ENCODE results near the gene PLEKHB2.
"Not testable (repeated sequence)": the region's sequence is repeated elsewhere in the genome, so short reads cannot be mapped to it uniquely, and the experiment has no call there.

PLEKHB2 gene

GRCh38 chr2:131103165-131103564, 2.0 kb upstream of the PLEKHB2 start:
- DNase-seq (ENCODE audit: low read depth) = no peak
- H3K4me3 ChIP-seq (replicated peaks; ENCODE audit: low read depth, low read length) = no peak overlapping the region
- TF ChIP-seq CTCF (IDR thresholded peaks at IDR 0.05; ENCODE audit: low read length, missing control alignments) = no peak

- peak; percentile 83 for DNase-seq (ENCODE audit: low read depth)
- no peak for TF ChIP-seq CTCF (IDR thresholded peaks at IDR 0.05; ENCODE audit: low read length, missing control alignments)
- peak overlapping the region; percentile 97 for H3K4me3 ChIP-seq (replicated peaks; ENCODE audit: low read depth, low read length)
These were observed 515 bp upstream of the PLEKHB2 start for GRCh38 chr2:131104487-131105155.

- no peak for TF ChIP-seq CTCF (IDR thresholded peaks at IDR 0.05; ENCODE audit: low read length, missing control alignments)
- peak; percentile 61 for DNase-seq (ENCODE audit: low read depth)
These were observed 1.0 kb downstream of the PLEKHB2 start for GRCh38 chr2:131105950-131106801.

GRCh38 chr2:131112529-131112928, 7.4 kb downstream of the PLEKHB2 start:
- H3K4me3 ChIP-seq (replicated peaks; ENCODE audit: low read depth, low read length) = no peak overlapping the region
- DNase-seq (ENCODE audit: low read depth) = peak; percentile 39
- no peak for TF ChIP-seq CTCF (IDR thresholded peaks at IDR 0.05; ENCODE audit: low read length, missing control alignments)

More at GRCh38 chr2:131105950-131106801, 1.0 kb downstream of the PLEKHB2 start:
- peak overlapping the region; percentile 97 for H3K4me3 ChIP-seq (replicated peaks; ENCODE audit: low read depth, low read length)

- no peak for TF ChIP-seq CTCF (IDR thresholded peaks at IDR 0.05; ENCODE audit: low read length, missing control alignments)
- no peak for DNase-seq (ENCODE audit: low read depth)
- H3K4me3 ChIP-seq (replicated peaks; ENCODE audit: low read depth, low read length) = no peak overlapping the region
These were observed 8.6 kb downstream of the PLEKHB2 start for GRCh38 chr2:131113566-131114227.

GRCh38 chr2:131114950-131115349, 9.8 kb downstream of the PLEKHB2 start:
- DNase-seq (ENCODE audit: low read depth); H3K4me3 ChIP-seq (replicated peaks; ENCODE audit: low read depth, low read length): not testable (repeated sequence)

- no peak for DNase-seq (ENCODE audit: low read depth)
- no peak for TF ChIP-seq CTCF (IDR thresholded peaks at IDR 0.05; ENCODE audit: low read length, missing control alignments)
- H3K4me3 ChIP-seq (replicated peaks; ENCODE audit: low read depth, low read length) = no peak overlapping the region
These were observed 10.6 kb downstream of the PLEKHB2 start for GRCh38 chr2:131115752-131116151.

All from fibroblast of pulmonary artery (primary cell).